ENCODE results near the gene ZNF235.

DNA sequence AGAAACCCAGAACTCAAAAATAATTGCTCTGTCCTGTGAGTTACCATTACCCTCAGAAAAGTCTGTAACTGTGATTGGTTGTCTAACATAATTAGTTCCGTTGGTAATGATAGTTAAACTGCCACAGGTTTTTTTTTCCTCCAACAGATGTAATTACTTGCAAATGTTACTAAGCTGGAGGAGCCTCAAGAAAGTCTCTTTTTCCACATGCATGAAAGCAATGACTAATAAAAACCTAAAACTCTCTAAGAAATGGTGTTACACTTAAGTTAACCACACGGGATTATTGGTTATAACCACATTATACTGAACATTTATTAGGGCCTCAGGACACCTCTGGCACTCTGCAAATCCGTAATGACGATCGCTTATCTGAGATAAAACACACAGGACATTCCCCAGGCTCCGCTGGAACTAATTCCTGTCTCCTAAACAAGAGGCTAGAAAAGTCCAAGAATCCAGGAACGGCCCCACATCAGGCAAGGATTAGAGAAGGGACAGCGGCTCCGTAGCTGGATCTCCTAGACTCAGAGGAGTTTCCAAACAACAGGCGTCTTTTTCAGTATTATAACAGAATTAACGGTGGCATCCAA lies 753 bp downstream of the ZNF235 start:
- TF ChIP-seq, protein P1, sequence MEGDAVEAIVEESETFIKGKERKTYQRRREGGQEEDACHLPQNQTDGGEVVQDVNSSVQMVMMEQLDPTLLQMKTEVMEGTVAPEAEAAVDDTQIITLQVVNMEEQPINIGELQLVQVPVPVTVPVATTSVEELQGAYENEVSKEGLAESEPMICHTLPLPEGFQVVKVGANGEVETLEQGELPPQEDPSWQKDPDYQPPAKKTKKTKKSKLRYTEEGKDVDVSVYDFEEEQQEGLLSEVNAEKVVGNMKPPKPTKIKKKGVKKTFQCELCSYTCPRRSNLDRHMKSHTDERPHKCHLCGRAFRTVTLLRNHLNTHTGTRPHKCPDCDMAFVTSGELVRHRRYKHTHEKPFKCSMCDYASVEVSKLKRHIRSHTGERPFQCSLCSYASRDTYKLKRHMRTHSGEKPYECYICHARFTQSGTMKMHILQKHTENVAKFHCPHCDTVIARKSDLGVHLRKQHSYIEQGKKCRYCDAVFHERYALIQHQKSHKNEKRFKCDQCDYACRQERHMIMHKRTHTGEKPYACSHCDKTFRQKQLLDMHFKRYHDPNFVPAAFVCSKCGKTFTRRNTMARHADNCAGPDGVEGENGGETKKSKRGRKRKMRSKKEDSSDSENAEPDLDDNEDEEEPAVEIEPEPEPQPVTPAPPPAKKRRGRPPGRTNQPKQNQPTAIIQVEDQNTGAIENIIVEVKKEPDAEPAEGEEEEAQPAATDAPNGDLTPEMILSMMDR (IDR thresholded peaks at IDR 0.05), result no peak
- TF ChIP-seq EP300 (IDR thresholded peaks at IDR 0.05) (no peak), POLR2A (IDR thresholded peaks at IDR 0.05) (no peak)
